HG03342 (cell line): ENCODE measurements around the gene NR1D1.

Experiments
- ATAC-seq: cut with Tn5 transposase; IDR thresholded peaks from one replicate; pipeline ENCODE4 v1.9.1; 2021; ENCODE audit warnings: mild to moderate bottlenecking, moderate library complexity; ENCODE audit not compliant: unreplicated experiment

NR1D1 gene

GRCh38 chr17:40111221-40112128 is 11.1 kb upstream of the NR1D1 start:
- peak; percentile 46 for ATAC-seq

GRCh38 chr17:40110026-40110845 is 9.8 kb upstream of the NR1D1 start:
- ATAC-seq, result no peak

- no peak for ATAC-seq
Measured at GRCh38 chr17:40108970-40109824, 8.8 kb upstream of the NR1D1 start.

GRCh38 chr17:40107522-40108174 is 7.3 kb upstream of the NR1D1 start:
- no peak for ATAC-seq

- ATAC-seq, result no peak
Measured at GRCh38 chr17:40106760-40107521, 6.6 kb upstream of the NR1D1 start.

GRCh38 chr17:40105861-40106759 is 5.7 kb upstream of the NR1D1 start:
- ATAC-seq, result no peak

- no peak for ATAC-seq
Measured at GRCh38 chr17:40104594-40105486, 4.5 kb upstream of the NR1D1 start.

- no peak for ATAC-seq
Measured at GRCh38 chr17:40103688-40104087, 3.3 kb upstream of the NR1D1 start.

GRCh38 chr17:40103071-40103661 is 2.8 kb upstream of the NR1D1 start:
- ATAC-seq, result no peak

GRCh38 chr17:40101367-40102210 is 1.2 kb upstream of the NR1D1 start:
- ATAC-seq, result no peak

GRCh38 chr17:40100669-40101366 is 429 bp upstream of the NR1D1 start:
- no peak for ATAC-seq

GRCh38 chr17:40099619-40100418 is 570 bp downstream of the NR1D1 start:
- no peak for ATAC-seq

- ATAC-seq, result peak; percentile 55
Measured at GRCh38 chr17:40098846-40099618, 1.4 kb downstream of the NR1D1 start.
